Smooth muscle cell (in vitro differentiated cells): ENCODE data around the gene PPP1CB. TPM values are rescaled to one million over a fixed set of nuclear protein-coding genes. Genes with fewer than 3 reads are reported as not detected.

Source experiments
- DNase-seq: peaks from one replicate; lab custom pipeline; 2025; ENCODE audit not compliant: unreplicated experiment; lab: John Stamatoyannopoulos, UW
- H2AFZ ChIP-seq: fragments of 200-600 bp; sonication (generic); 2 replicates; pipeline ENCODE4 v1.6.0; 2016; ENCODE audit warnings: antibody characterized with exemption, low read depth, mild to moderate bottlenecking
- H3F3A ChIP-seq: fragments of 200-600 bp; sonication (generic); 2 replicates; pipeline ENCODE4 v1.6.0; 2017; ENCODE audit warnings: antibody characterized with exemption, low read depth
- H3K27ac ChIP-seq: fragments of 200-600 bp; sonication (generic); 2 replicates; pipeline ENCODE4 v1.5.1; 2016; ENCODE audit warnings: low read depth, mild to moderate bottlenecking
- H3K27me3 ChIP-seq: fragments of 200-600 bp; sonication (generic); 2 replicates; pipeline ENCODE4 v1.6.1; 2016; ENCODE audit warnings: low read depth, mild to moderate bottlenecking
- H3K36me3 ChIP-seq: fragments of 200-600 bp; sonication (generic); 2 replicates; pipeline ENCODE4 v1.5.1; 2016; ENCODE audit warnings: low read depth
- H3K4me1 ChIP-seq: fragments of 200-600 bp; sonication (generic); 2 replicates; pipeline ENCODE4 v1.5.1; 2016; ENCODE audit warnings: low read depth
- H3K4me2 ChIP-seq: fragments of 200-600 bp; sonication (generic); 2 replicates; pipeline ENCODE4 v1.6.0; 2016; ENCODE audit warnings: mild to moderate bottlenecking
- H3K4me3 ChIP-seq: fragments of 200-600 bp; sonication (generic); 2 replicates; pipeline ENCODE4 v1.5.1; 2016; ENCODE audit warnings: mild to moderate bottlenecking
- H3K79me2 ChIP-seq: fragments of 200-600 bp; sonication (generic); 2 replicates; pipeline ENCODE4 v1.6.0; 2016; ENCODE audit warnings: low read depth, mild to moderate bottlenecking
- H3K9ac ChIP-seq: fragments of 200-600 bp; sonication (generic); 2 replicates; pipeline ENCODE4 v1.6.0; 2016; ENCODE audit warnings: low read depth
- H3K9me3 ChIP-seq: fragments of 200-600 bp; sonication (generic); replicated peaks from 2 replicates; pipeline ENCODE4 v1.5.1; 2016; ENCODE audit warnings: low read depth
- H4K20me1 ChIP-seq: fragments of 200-600 bp; sonication (generic); 2 replicates; pipeline ENCODE4 v1.6.0; 2016; ENCODE audit warnings: low read depth
- WGBS: methylation state at CpG from one replicate; pipeline ENCODE4 v1.1.7; 2016; ENCODE audit warnings: low lambda C conversion rate; 5-methylcytosine and 5-hydroxymethylcytosine counted together
- polyA plus RNA-seq: library from polyadenylated mRNA; unstranded; fragments of >200 nt; fragmentation: Nextera tagmentation; extraction: Ambion mirVana; gene quantifications from 2 replicates; pipeline ENCODE4 v1.2.1, GENCODE V29; 2016
- total RNA-seq: library from RNA; depleted of rRNA; stranded (reverse); fragments of >200 nt; gene quantifications from 2 replicates; pipeline ENCODE4 v1.2.3, GENCODE V29; 2014
- TF ChIP-seq, protein P1 (sequence below): fragments of 200-600 bp; sonication (generic); IDR thresholded peaks from 2 replicates; pipeline ENCODE4 v1.5.1; 2017; ENCODE audit warnings: borderline replicate concordance, mild to moderate bottlenecking, antibody characterized with exemption; ENCODE audit not compliant: insufficient read depth, poor library complexity, severe bottlenecking

The PPP1CB gene
- total and polyA plus RNA-seq, 2 experiments from 2014 or later = 66.8 to 193 TPM

DNA sequence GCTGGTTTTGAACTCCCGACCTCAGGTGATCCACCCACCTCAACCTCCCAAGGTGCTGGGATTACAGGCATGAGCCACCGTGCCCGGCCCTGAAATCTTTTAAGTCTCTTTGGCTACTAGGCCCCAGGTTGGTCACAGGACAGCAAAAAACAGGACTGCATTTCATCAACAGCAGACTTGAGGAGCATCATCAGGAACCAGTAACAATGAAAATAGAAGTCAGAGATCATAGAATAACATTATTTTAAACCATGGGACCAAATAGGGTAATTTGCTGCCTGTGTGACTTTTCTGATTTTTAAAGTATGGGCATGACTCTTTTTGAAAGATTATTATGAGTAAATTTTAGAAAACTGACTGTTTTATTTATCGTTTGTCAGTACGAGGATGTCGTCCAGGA is 24.8 kb downstream of the PPP1CB start:
- peaks cover 84% of the 10 kb centered on the region for H3K79me2 ChIP-seq
- H3K27me3 ChIP-seq = no peaks in the 10 kb centered on the region
- WGBS = 93% methylated on average over 6 of the region's 6 CpGs
- peaks cover 98% of the 10 kb centered on the region for H4K20me1 ChIP-seq
- TF ChIP-seq, protein P1, sequence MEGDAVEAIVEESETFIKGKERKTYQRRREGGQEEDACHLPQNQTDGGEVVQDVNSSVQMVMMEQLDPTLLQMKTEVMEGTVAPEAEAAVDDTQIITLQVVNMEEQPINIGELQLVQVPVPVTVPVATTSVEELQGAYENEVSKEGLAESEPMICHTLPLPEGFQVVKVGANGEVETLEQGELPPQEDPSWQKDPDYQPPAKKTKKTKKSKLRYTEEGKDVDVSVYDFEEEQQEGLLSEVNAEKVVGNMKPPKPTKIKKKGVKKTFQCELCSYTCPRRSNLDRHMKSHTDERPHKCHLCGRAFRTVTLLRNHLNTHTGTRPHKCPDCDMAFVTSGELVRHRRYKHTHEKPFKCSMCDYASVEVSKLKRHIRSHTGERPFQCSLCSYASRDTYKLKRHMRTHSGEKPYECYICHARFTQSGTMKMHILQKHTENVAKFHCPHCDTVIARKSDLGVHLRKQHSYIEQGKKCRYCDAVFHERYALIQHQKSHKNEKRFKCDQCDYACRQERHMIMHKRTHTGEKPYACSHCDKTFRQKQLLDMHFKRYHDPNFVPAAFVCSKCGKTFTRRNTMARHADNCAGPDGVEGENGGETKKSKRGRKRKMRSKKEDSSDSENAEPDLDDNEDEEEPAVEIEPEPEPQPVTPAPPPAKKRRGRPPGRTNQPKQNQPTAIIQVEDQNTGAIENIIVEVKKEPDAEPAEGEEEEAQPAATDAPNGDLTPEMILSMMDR = no peak
- no peak overlapping the region for H2AFZ ChIP-seq
- no peak for DNase-seq
- H3K27ac ChIP-seq = no peak overlapping the region
- no peaks in the 10 kb centered on the region for H3K9me3 ChIP-seq
- no peak overlapping the region for H3K4me2 ChIP-seq
- H3K4me3 ChIP-seq = no peak overlapping the region
- peaks cover 6% of the 10 kb centered on the region for H3F3A ChIP-seq
- peaks cover 17% of the 10 kb centered on the region for H3K36me3 ChIP-seq
- H3K9ac ChIP-seq = no peak overlapping the region
- no peaks in the 10 kb centered on the region for H3K4me1 ChIP-seq

DNA sequence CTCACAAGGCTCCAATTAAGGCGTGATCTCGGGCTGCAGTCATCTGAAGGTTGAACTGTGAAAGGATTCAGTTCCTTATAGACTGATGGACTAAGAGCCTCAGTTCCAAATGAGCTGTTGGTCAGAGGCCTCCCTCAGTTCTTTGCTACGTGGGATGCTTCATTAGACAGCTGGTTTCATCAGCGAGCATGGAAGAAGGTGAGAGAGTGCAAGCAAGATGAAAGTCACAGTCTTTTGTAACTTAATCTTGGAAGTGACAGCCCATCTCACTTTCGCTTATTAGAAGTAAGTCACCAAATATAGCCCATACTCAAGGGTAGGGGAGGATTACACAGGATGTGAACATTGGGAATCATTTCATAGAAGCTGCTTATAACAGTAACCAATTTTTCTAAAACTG is 26.8 kb downstream of the PPP1CB start:
- H4K20me1 ChIP-seq = peaks cover 97% of the 10 kb centered on the region
- peaks cover 5% of the 10 kb centered on the region for H3F3A ChIP-seq
- DNase-seq = no peak
- no peak overlapping the region for H3K9ac ChIP-seq
- H3K27me3 ChIP-seq = no peaks in the 10 kb centered on the region
- no peak overlapping the region for H3K27ac ChIP-seq
- H2AFZ ChIP-seq = no peak overlapping the region
- peaks cover 22% of the 10 kb centered on the region for H3K36me3 ChIP-seq
- peaks cover 76% of the 10 kb centered on the region for H3K79me2 ChIP-seq
- H3K9me3 ChIP-seq = no peaks in the 10 kb centered on the region
- WGBS = 98% methylated on average over 5 of the region's 5 CpGs
- H3K4me2 ChIP-seq = no peak overlapping the region
- H3K4me3 ChIP-seq = no peak overlapping the region
- H3K4me1 ChIP-seq = no peaks in the 10 kb centered on the region
- TF ChIP-seq, protein P1 = no peak

DNA sequence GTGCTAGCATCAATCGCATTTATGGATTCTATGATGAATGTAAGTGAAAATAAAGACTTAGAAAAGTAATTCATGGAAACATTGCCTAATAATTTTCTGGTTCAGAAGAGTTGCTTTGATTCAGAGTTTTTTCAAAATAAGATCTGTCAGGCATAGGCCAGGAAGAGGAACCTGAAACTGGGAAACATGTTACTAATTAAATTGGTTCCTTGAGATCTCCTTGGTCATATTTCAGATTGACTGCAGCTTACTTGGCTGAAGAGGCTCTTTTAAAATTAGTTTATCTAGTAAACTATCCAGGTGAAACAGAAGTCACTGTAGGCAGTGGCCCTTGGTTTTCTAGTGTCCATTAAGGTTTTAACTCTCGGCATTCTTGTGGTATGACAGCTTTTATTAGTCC is 27.4 kb downstream of the PPP1CB start:
- peaks cover 97% of the 10 kb centered on the region for H4K20me1 ChIP-seq
- no peak overlapping the region for H3K9ac ChIP-seq
- no peaks in the 10 kb centered on the region for H3K9me3 ChIP-seq
- H3K4me2 ChIP-seq = no peak overlapping the region
- H3F3A ChIP-seq = peaks cover 2% of the 10 kb centered on the region
- H3K27me3 ChIP-seq = no peaks in the 10 kb centered on the region
- no peak overlapping the region for H3K27ac ChIP-seq
- no peaks in the 10 kb centered on the region for H3K4me1 ChIP-seq
- no peak overlapping the region for H2AFZ ChIP-seq
- WGBS = 97% methylated on average over 2 of the region's 2 CpGs
- DNase-seq = no peak
- H3K4me3 ChIP-seq = no peak overlapping the region
- H3K36me3 ChIP-seq = peaks cover 27% of the 10 kb centered on the region
- H3K79me2 ChIP-seq = peaks cover 73% of the 10 kb centered on the region
- TF ChIP-seq, protein P1 = no peak

DNA sequence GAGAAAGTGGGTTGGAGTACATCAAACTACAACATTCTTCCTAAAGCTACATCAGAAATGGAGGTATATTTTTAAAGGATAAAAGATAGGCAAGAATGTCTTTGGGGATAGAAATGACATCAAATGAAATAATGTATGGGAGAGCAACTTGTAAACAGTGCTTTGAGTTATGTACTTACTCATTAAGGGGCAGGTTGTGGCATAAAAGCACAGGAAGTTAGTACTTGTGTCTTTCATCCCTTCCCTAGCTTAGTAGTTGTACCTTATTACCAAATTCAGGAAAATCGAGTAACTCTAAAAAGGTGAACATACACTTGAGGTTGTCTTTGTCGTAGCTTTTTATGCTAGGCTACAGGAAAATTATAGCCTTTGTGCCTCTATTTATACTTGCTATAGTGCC is 28.9 kb downstream of the PPP1CB start:
- no peak for DNase-seq
- Histone ChIP-seq H3K4me3 (no peak overlapping the region), H3K4me1 (no peaks in the 10 kb centered on the region), H4K20me1 (peaks cover 83% of the 10 kb centered on the region), H3F3A (no peaks in the 10 kb centered on the region), H3K9me3 (no peaks in the 10 kb centered on the region), H3K36me3 (peaks cover 35% of the 10 kb centered on the region), H3K9ac (no peak overlapping the region), H3K4me2 (no peak overlapping the region), H2AFZ (no peak overlapping the region), H3K27me3 (no peaks in the 10 kb centered on the region), H3K27ac (no peak overlapping the region), H3K79me2 (peaks cover 61% of the 10 kb centered on the region)
- TF ChIP-seq, protein P1 = no peak
- 93% methylated on average over 2 of the region's 2 CpGs for WGBS
